AG20443 (cell line): ENCODE data around the gene SLITRK3.
A peak's percentile ranks its signal among the peaks of the same experiment; 100 is the strongest.
"Not testable (repeated sequence)": the region's sequence is repeated elsewhere in the genome, so short reads cannot be mapped to it uniquely, and the experiment has no call there.

Experiments
- DNase-seq: peaks from one replicate; pipeline ENCODE4 v3.0.0; 2012; ENCODE audit warnings: low spot score, mixed read lengths

The SLITRK3 gene

DNA sequence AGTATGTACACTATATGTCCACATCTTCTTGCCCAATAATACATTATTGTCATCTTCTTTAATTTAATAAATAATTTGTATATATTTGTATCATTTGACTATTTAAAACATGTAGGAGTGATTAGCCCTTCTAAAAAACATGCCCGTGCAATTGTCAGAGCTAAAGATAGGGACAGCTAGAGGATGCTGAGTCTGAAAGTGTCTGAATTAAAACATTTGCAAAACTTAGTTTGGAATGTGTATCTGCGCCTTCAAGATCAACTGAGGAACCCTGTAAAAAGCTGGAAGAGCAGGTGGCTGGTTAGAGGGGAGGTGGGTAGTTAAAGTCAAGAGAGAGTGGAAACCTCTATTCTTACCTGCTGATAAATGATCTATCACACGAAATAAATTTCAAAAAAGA, 4.7 kb downstream of the SLITRK3 start:
- DNase-seq = no peak

DNA sequence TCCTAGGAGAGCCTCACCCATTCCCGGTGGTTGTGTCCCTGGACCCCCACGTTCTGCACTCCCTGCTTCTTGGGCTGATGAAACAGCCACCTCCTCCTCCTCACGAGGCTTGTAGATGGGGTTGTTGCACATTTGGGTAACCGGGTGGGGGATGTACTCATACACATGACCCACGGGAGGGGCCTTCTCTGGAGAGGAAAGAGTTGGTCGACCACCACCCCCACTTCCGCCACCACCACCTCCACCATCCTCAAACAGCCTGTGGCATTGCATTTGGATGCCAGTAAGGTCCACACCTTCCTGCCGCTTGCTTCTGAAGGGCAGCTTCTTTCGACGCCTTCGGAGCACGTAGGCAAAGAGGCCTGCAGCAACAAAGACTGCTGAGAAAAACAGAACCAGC, 7.7 kb downstream of the SLITRK3 start:
- DNase-seq = no peak

DNA sequence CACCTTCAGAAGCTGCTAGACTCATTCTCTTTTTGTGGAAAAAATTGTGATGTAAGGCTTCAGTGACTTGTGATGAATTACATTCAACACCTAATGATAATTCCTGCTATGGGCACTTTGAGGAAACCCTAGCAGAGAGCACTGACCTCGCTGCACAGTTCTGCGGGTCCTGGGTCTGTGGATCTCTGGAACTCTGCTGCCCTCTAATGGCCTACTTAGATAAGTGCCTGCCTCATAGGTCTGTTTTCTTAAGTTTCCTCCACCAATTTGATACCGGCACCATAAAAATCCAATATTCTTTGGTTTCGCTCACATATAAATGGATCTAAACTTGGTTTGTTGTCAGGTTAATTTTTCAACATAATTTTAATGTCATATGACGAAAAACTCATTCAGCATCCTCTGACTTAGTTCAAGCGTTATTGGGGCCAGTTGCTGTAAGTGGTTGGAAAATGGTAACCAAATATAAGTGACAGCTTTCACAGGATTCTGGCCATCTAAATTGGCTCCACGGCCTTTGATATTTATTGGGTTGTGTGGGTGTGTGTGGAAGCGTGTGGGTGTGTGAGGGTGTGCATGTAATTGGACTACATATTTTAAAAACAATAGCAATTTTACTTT, 10.4 kb downstream of the SLITRK3 start:
- peak; percentile 78 for DNase-seq

DNA sequence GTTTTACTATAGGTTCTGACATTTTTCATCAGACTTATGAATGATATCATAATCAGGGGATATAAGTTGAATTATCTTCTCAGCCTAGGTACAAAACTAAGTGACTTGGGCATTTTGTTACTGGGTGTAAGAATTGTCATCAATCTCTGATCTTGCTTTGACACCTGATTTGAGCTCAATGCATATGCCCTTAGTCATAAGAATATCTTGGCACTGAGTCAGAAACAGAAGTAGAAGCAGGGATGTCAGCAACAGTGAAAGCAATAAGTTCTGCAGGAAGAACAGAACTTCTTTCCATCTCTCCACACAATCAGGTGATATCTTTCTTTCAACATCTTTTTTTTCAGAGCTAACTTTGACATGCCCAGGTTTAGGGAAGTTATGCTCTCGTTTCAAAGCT, 14.6 kb downstream of the SLITRK3 start:
- no peak for DNase-seq

DNA sequence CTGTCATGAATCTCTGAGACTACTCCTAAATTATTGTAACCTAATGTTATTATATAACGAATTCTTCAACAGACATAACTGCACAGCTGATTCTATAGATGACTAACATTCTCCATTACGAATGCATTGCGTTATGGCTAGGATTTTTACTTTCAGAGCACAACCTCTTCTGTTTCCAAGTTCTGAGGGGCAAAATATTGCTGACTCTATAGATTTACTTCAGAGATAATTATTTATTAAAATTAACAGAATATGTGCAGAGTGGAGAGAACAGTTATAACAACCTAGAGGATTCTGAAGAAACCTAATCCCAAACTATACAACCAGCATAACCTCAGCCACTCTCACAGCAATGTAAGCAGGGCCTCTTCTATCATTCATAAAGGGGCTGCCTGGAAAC, 25.9 kb downstream of the SLITRK3 start:
- DNase-seq = no peak

DNA sequence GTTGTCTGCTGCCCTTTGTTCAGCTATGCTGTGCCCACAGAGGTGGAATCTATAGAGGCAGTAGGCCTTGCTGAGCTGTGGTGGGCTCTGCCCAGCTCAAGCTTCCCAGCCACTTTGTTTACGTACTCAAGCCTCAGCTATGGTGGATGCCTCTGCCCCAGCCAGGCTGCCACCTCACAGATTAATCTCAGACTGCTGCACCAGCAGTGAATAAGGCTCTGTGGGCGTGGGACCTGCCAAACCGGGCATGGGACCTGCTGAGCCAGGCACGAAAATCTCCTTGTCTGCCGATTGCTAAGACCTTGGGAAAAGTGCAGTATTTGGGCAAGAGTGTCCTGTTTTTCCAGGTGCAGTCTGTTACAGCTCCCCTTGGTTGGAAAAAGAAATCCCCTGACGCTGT, 26.8 kb downstream of the SLITRK3 start:
- DNase-seq = no peak

DNA sequence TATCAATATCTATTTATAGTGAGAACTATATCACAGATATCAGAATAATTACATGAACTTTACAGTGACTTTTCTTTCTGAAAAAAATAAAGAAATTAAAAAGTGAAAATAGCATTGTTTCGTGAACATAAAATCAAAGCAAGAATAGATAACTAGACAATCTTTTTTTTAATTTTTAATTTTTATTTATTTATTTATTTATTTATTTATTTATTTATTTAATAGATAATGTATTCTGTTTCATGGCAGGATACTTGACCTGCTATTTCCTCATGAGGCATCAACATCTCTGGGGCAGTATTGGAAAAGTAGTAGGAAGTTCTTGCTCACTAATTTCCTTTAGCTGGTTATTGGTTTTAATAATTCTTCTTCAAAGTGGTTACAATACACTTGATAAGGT, 33.3 kb downstream of the SLITRK3 start:
- no peak for DNase-seq

DNA sequence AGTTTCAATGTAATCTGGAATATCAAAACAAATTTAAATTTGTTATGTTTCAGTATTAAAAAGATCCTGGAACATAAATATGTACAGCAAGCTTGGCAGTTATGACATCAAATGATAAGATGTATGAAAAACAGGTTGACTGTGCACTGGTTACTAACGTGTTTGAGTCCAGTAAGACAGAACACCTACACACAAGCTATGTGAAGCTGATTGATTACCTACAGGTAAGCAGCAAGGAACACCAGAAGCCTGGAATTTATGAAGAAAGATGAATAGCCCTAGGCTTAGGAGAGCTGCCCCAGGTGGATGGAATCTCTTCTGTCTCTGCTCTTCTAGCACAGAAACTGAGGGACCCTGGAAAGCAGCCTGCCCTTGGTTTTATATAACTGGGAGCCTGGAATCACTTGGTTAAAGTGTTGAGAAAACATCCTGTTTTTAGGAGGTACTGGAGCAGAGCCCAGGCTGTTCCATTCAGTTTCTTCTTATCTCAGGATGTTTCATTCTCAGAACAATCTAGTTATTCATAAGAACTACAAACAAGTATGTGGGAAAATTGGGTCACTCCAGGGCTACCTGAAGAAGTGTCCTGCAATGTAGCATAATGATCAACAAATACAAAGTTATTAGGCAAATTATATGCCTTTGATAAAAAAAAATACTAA, 36.3 kb downstream of the SLITRK3 start:
- no peak for DNase-seq

DNA sequence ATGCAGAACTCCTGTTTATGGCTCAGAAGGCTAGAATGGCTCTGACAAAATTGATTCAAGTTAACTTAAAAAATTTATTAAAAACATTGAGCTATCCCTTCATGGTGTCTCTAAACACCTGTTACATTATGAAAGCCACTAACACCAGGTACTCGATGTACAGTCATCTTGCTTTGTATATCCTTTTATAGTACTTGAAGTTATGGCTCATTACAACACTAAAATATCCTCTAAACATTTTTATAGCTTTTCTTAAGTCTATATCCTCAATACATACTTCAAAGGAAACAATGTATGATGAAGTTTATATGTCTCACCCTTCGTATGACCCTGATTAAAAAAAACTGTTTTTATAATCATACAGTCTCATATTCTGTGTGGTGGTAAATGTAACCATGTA, 38.2 kb downstream of the SLITRK3 start:
- DNase-seq = no peak

DNA sequence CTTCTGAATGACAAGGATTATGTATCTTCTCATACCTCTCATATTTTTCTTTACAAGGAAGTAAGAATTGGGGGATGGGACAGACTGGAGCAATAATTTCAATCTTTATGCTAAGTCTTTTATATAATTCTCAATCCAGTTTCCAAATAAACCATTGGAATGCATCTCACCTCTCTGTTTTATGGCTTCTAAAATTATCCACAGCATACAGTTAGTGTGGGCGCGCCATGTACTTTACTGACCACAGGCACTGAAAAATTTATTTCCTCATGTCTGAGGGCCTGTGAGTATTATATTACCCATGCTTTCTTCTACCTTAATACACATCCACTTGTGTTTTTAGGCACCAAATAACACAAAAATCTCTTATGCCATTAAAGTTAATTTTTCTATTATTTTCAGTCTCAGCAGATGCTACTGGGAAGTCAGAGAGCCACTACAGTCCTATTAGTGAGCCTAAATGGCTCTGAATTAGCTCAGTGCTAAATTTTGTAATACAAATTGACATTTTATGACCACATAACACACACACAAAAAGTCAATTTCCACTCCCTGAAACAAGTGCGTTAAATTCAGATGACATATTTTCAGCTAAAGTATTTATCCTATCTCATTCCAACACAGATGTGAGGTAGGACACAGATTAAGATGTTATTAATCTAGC, 39.3 kb downstream of the SLITRK3 start:
- no peak for DNase-seq

DNA sequence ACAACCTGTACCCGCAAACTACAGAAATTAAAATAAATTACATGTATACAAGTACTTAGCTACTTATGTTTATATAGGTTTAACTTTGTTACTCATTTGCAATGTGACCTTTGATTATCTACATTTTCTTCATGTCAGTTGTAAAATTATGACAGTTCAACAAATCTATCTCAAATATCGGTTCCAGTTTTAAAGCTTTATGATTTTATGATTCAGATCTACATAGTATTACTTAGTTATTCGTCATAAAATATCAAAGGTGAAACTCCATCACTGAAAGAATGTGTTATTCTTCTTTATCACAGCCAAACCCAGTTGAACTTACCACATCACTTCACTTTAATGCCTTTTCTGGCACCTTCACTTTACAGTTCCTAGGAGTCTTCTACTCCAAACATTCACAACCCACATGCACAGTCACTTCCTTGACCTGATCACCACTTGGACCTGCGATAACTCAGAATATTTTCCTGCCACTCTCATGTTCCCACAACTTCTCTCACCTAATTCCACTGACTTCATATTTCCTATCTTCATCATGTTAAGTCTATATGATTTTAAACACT, 47.2 kb downstream of the SLITRK3 start:
- DNase-seq = no peak

DNA sequence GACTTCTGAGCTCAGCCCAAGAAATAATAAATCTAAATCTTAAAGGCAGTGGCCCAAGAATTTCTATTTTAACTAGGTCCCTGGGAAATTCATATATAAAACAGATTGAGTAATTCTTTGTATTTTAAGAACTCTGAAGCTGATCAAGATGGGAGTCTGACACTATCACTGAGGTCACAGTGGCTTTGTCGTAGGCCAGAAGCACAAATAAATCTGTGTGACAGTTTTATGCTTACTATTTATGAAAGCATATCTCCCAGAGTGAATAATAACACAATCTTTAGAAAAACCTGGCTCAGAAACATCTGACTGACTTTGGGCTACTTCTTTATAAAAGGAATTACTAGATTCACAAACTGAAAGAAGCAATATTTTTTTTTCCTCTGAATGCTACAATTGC, 51.9 kb downstream of the SLITRK3 start:
- no peak for DNase-seq

DNA sequence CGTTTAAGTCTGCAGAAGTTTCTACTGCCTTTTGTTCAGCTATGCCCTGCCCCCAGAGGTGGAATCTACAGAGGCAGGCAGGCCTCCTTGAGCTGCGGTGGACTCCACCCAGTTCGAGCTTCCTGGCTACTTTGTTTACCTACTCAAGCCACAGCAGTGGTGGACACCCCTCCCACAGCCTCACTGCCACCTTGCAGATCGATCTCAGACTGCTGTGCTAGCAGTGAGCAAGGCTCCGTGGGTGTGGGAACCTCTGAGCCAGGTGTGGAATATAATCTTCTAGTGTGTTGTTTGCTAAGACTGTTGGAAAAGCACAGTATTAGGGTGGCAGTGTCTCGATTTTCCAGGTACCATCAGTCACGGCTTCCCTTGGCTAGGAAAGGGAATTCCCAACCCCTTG, 56.3 kb downstream of the SLITRK3 start:
- not testable (repeated sequence) for DNase-seq
